ENCODE measurements around the gene PUS3.
A peak's percentile ranks its signal among the peaks of the same experiment; 100 is the strongest.

- TF ChIP-seq CTCF (IDR thresholded peaks at IDR 0.05; ENCODE audit: poor library complexity, severe bottlenecking) (no peak), TAF1 (IDR thresholded peaks at IDR 0.05; ENCODE audit: low read depth) (peak; percentile 58), POLR2AphosphoS5 (IDR thresholded peaks at IDR 0.05) (peak; percentile 80), EP300 (conservative IDR thresholded peaks at IDR 0.05; ENCODE audit: poor library complexity, severe bottlenecking) (no peak), SMC3 (conservative IDR thresholded peaks at IDR 0.05; ENCODE audit: poor library complexity) (no peak)
Measured at GRCh38 chr11:125903711-125904659, 979 bp upstream of the PUS3 start, which contains the start of gene DDX25.

All from neural cell (in vitro differentiated cells).